ENCODE measurements around the gene EHBP1L1.
A peak's percentile ranks its signal among the peaks of the same experiment; 100 is the strongest.

Gene EHBP1L1

GRCh38 chr11:65539744-65540289 is 36.0 kb upstream of the EHBP1L1 start:
- no peak for DNase-seq (ENCODE audit: low read depth)
- peak overlapping the region; percentile 72 for H3K4me3 ChIP-seq (ENCODE audit: low read depth, low read length)
- no peak for TF ChIP-seq CTCF (IDR thresholded peaks at IDR 0.05; ENCODE audit: low read depth, low read length, missing control alignments)

- peak; percentile 44 for DNase-seq (ENCODE audit: low read depth)
- peak overlapping the region; percentile 72 for H3K4me3 ChIP-seq (ENCODE audit: low read depth, low read length)
- peak; percentile 77 for TF ChIP-seq CTCF (IDR thresholded peaks at IDR 0.05; ENCODE audit: low read depth, low read length, missing control alignments)
These were observed 35.4 kb upstream of the EHBP1L1 start for GRCh38 chr11:65540290-65541092.

- no peak for TF ChIP-seq CTCF (IDR thresholded peaks at IDR 0.05; ENCODE audit: low read depth, low read length, missing control alignments)
- peak overlapping the region; percentile 72 for H3K4me3 ChIP-seq (ENCODE audit: low read depth, low read length)
- DNase-seq (ENCODE audit: low read depth), result no peak
These were observed 34.5 kb upstream of the EHBP1L1 start for GRCh38 chr11:65541093-65541982.

- H3K4me3 ChIP-seq (ENCODE audit: low read depth, low read length), result no peak overlapping the region
- no peak for DNase-seq (ENCODE audit: low read depth)
- no peak for TF ChIP-seq CTCF (IDR thresholded peaks at IDR 0.05; ENCODE audit: low read depth, low read length, missing control alignments)
These were observed 33.0 kb upstream of the EHBP1L1 start for GRCh38 chr11:65542738-65543390.

GRCh38 chr11:65545853-65546216 is 30.0 kb upstream of the EHBP1L1 start:
- DNase-seq (ENCODE audit: low read depth), result no peak
- no peak for TF ChIP-seq CTCF (IDR thresholded peaks at IDR 0.05; ENCODE audit: low read depth, low read length, missing control alignments)

GRCh38 chr11:65546217-65546958 is 29.5 kb upstream of the EHBP1L1 start:
- H3K4me3 ChIP-seq (ENCODE audit: low read depth, low read length), result peak overlapping the region; percentile 48
- TF ChIP-seq CTCF (IDR thresholded peaks at IDR 0.05; ENCODE audit: low read depth, low read length, missing control alignments), result no peak
- DNase-seq (ENCODE audit: low read depth), result peak; percentile 52

More at GRCh38 chr11:65545853-65546216, 30.0 kb upstream of the EHBP1L1 start:
- H3K4me3 ChIP-seq (ENCODE audit: low read depth, low read length), result peak overlapping the region; percentile 48; the same call in 1 of the 2 replicates

Data from GM12864 (cell line).